Fibroblast of lung (primary cell): ENCODE results near the gene ZNF593. TPM values are rescaled to one million over a fixed set of nuclear protein-coding genes. Genes with fewer than 3 reads are reported as not detected.

Experiments
- DNase-seq, 2 donors: peaks; one replicate each; pipeline versions ENCODE4 v3.0.0 to v3.0.0-alpha.2; 2010; ENCODE audit warnings: low read depth in 2 of 2
- H2AFZ ChIP-seq: 2 replicates; pipeline ENCODE4 v1.5.1; 2012; ENCODE audit warnings: low read length, control low read depth, inconsistent platforms
- H3K27ac ChIP-seq: 2 replicates; pipeline ENCODE4 v1.5.1; 2011; ENCODE audit warnings: low read length, control low read depth; ENCODE audit not compliant: insufficient read depth
- H3K27me3 ChIP-seq: 2 replicates; pipeline ENCODE4 v1.5.1; 2011; ENCODE audit warnings: mild to moderate bottlenecking, low read length; ENCODE audit not compliant: control insufficient read depth, insufficient read depth
- H3K36me3 ChIP-seq: 2 replicates; pipeline ENCODE4 v1.5.1; 2011; ENCODE audit warnings: low read length; ENCODE audit not compliant: control insufficient read depth, insufficient read depth
- H3K4me1 ChIP-seq: 2 replicates; pipeline ENCODE4 v1.5.1; 2011; ENCODE audit warnings: low read length; ENCODE audit not compliant: control insufficient read depth, insufficient read depth; ENCODE audit errors: extremely low read depth
- H3K4me2 ChIP-seq: 2 replicates; pipeline ENCODE4 v1.5.1; 2011; ENCODE audit warnings: low read length, control low read depth; ENCODE audit not compliant: insufficient read depth; ENCODE audit errors: extremely low read depth
- H3K4me3 ChIP-seq, 4 experiments: fragments of 200-600 bp in 1 of 4; sonication (generic) in 1 of 4; replicated peaks in 1 of 4; 2 replicates each; pipeline ENCODE4 v1.5.1; 2011 to 2016; ENCODE audit warnings: low read length in 4 of 4, low read depth in 3 of 4, mild to moderate bottlenecking in 3 of 4, control low read depth in 2 of 4, inconsistent platforms in 1 of 4, mixed read lengths in 1 of 4; ENCODE audit not compliant: insufficient read depth in 1 of 4; ENCODE audit errors: control extremely low read depth in 1 of 4
- H3K79me2 ChIP-seq: 2 replicates; pipeline ENCODE4 v1.5.1; 2012; ENCODE audit warnings: mild to moderate bottlenecking, low read length, inconsistent platforms; ENCODE audit not compliant: control insufficient read depth, insufficient read depth
- H3K9ac ChIP-seq: 2 replicates; pipeline ENCODE4 v1.5.1; 2011; ENCODE audit warnings: mild to moderate bottlenecking, low read length, control low read depth; ENCODE audit not compliant: insufficient read depth
- H3K9me3 ChIP-seq: 2 replicates; pipeline ENCODE4 v1.5.1; 2012; ENCODE audit warnings: low read depth, low read length; ENCODE audit not compliant: control insufficient read depth, insufficient read depth
- H4K20me1 ChIP-seq: 2 replicates; pipeline ENCODE4 v1.5.1; 2011; ENCODE audit warnings: low read length; ENCODE audit not compliant: control insufficient read depth, insufficient read depth; ENCODE audit errors: extremely low read depth
- EZH2 ChIP-seq: IDR thresholded peaks from 2 replicates; pipeline ENCODE4 v1.5.1; 2012; ENCODE audit warnings: low read length, control low read depth, mild to moderate bottlenecking; ENCODE audit errors: missing control alignments
- polyA plus RNA-seq, 2 donors: library from polyadenylated mRNA; depleted of rRNA in 1 of 2; stranded (reverse) in 1 of 2; unstranded in 1 of 2; fragments of >200 nt; gene quantifications; 2 replicates each; pipeline ENCODE4 v1.2.1, GENCODE V29; 2011 to 2012; ENCODE audit warnings: missing spikeins in 1 of 2
- total RNA-seq: library from RNA; depleted of rRNA; stranded (reverse); fragments of >200 nt; gene quantifications from 2 replicates; pipeline ENCODE4 v1.2.1, GENCODE V29; 2014
- TF ChIP-seq, protein P1 (sequence below), 2 donors: IDR thresholded peaks in 1 of 2; conservative IDR thresholded peaks in 1 of 2; 1 replicate in 1 of 2; 2 replicates in 1 of 2; pipeline ENCODE4 v1.5.1; 2011 to 2012; ENCODE audit warnings: low read length in 2 of 2, control low read depth in 1 of 2, inconsistent platforms in 1 of 2, low read depth in 1 of 2, mild to moderate bottlenecking in 1 of 2

The ZNF593 gene
- total and polyA plus RNA-seq, 2 donors (not counting 1 experiment from before 2014, with no cell fraction given), result 17.6 to 30.7 TPM

DNA sequence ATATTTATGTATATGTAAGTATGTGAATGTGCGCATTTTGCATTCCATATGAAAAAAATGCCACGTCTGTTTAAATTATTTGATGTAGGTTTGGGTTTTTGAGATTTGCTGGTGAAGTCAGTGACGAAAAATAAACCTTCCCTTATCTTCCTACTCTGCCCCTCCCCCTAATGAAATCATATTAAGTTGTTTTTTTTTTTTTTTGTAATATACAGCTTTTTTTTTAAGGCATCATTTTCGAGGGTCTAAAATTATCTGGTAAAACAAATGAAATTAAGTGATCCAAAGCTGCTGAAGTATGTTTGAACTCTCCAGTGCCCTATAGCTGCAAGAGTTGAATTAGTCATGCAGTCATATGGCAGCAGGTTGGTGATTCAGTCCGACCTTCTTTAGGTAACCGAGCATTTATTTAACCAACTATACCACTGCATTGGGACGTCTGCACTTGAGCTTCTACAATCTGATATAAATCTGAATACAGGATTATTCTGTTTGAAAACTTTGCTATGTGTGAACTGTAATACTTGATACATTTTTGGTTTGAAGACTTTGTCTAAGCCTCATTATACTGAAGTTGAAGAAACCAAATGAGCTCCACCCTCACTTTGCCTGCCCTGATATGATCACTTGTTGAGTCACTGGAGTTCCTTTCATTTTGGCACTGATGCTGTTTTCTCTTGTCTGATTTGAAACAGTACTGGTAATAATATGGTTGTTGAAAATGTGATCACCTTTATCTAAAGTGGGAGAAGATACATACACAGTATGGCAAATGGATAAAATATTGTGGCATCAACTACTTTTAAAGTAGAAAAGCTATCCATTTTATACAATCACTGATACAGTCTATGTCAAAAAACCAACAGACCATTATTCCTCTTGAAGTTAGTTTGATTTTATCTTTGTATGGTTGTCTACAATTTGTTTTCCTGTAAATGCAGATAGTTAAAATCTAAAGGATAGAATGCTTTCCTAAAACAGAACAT, 46.4 kb upstream of the ZNF593 start:
- Histone ChIP-seq H3K79me2 (no peaks in the 10 kb centered on the region), H3K9me3 (no peaks in the 10 kb centered on the region), H3K27me3 (no peaks in the 10 kb centered on the region), H3K27ac (no peak overlapping the region), H3K9ac (no peak overlapping the region), H4K20me1 (no peaks in the 10 kb centered on the region), H3K36me3 (no peaks in the 10 kb centered on the region), H3K4me2 (no peak overlapping the region), H3K4me1 (peaks cover 3% of the 10 kb centered on the region), H3K4me3 (no peak overlapping the region), H2AFZ (no peak overlapping the region)
- DNase-seq, result peak in 1 of 2 donors; percentile 51
- TF ChIP-seq EZH2, result no peak
- TF ChIP-seq, protein P1, sequence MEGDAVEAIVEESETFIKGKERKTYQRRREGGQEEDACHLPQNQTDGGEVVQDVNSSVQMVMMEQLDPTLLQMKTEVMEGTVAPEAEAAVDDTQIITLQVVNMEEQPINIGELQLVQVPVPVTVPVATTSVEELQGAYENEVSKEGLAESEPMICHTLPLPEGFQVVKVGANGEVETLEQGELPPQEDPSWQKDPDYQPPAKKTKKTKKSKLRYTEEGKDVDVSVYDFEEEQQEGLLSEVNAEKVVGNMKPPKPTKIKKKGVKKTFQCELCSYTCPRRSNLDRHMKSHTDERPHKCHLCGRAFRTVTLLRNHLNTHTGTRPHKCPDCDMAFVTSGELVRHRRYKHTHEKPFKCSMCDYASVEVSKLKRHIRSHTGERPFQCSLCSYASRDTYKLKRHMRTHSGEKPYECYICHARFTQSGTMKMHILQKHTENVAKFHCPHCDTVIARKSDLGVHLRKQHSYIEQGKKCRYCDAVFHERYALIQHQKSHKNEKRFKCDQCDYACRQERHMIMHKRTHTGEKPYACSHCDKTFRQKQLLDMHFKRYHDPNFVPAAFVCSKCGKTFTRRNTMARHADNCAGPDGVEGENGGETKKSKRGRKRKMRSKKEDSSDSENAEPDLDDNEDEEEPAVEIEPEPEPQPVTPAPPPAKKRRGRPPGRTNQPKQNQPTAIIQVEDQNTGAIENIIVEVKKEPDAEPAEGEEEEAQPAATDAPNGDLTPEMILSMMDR (conservative IDR thresholded peaks at IDR 0.05 in 1 of 2, IDR thresholded peaks at IDR 0.05 in 1 of 2; ENCODE audit: low read depth in 1 of 2, low read length in 2 of 2), result no peak

DNA sequence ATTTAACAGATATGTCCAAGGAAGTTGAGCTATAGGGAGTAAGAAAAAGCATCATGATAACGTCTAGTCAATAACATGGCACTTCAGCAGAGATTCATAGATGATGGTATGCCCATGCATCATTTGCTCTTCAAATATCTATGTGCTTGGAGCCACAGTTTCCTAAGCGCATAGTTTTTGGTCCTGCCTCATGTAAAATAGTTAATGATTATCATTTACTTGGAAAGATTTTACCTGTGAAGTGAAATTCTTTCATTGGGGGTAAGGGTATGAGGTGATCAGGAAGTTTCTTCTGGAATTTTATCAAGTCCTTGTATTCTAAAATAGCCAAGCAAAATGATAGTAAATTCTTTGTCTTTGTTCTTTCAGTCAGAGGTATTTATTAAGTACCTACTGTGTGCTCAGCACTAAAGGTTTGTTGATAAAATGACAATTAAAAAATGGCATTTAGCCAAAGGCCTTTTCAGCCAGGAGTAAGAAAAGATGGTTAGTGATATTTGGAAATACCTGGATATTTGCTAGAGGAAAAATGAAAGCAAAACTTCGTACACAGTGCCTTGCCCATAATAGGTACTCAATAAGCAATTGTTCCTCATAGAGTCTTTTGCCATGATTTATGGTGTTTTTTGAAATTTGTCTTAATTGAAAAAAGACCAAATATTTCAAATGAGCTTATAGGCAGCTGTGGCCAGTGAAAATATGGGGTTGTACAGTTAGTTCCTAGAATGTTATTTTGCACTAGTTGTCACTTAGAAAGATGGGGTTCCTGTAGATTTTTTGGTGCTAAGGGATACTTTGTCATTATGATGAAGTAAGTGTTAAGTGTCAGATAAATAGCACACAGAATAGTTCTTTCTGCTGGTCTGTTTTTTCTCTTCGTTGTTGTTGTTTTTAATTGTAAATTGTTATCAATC, 45.0 kb upstream of the ZNF593 start:
- DNase-seq, result no peak
- H2AFZ ChIP-seq, result no peak overlapping the region
- no peak overlapping the region for H3K27ac ChIP-seq
- no peaks in the 10 kb centered on the region for H3K9me3 ChIP-seq
- no peak overlapping the region for H3K9ac ChIP-seq
- H3K27me3 ChIP-seq, result no peaks in the 10 kb centered on the region
- peaks cover 3% of the 10 kb centered on the region for H3K4me1 ChIP-seq
- no peak overlapping the region for H3K4me3 ChIP-seq
- no peaks in the 10 kb centered on the region for H3K36me3 ChIP-seq
- TF ChIP-seq, protein P1 (conservative IDR thresholded peaks at IDR 0.05 in 1 of 2, IDR thresholded peaks at IDR 0.05 in 1 of 2; ENCODE audit: low read depth in 1 of 2, low read length in 2 of 2), result no peak
- TF ChIP-seq EZH2, result no peak
- H3K4me2 ChIP-seq, result no peak overlapping the region
- H4K20me1 ChIP-seq, result no peaks in the 10 kb centered on the region
- no peaks in the 10 kb centered on the region for H3K79me2 ChIP-seq

DNA sequence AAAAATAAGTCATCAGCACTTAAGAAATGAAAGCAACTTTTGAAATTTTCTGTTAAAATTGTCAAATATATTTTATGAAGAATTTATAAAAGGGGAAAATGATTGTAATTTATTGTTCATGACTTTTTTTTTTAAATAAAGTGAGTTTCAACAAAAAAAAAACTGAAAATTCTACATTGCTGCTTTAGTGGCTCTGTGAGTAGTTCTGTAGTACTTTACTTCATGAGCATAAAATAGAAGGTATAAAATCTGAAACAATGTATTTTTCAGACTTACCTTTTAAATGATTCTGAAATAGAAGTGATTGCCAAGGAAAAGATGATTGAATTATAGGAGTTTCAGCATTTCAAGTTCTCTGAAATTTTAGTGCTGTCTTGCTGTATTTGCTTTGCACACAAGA, 44.3 kb upstream of the ZNF593 start:
- H3K4me3 ChIP-seq, result no peak overlapping the region
- DNase-seq, result no peak
- no peak overlapping the region for H3K9ac ChIP-seq
- H3K36me3 ChIP-seq, result no peaks in the 10 kb centered on the region
- no peak overlapping the region for H3K27ac ChIP-seq
- TF ChIP-seq, protein P1 (conservative IDR thresholded peaks at IDR 0.05 in 1 of 2, IDR thresholded peaks at IDR 0.05 in 1 of 2; ENCODE audit: low read depth in 1 of 2, low read length in 2 of 2), result no peak
- no peak for TF ChIP-seq EZH2
- no peaks in the 10 kb centered on the region for H4K20me1 ChIP-seq
- no peaks in the 10 kb centered on the region for H3K27me3 ChIP-seq
- H3K4me2 ChIP-seq, result no peak overlapping the region
- peaks cover 3% of the 10 kb centered on the region for H3K4me1 ChIP-seq
- no peaks in the 10 kb centered on the region for H3K79me2 ChIP-seq
- H3K9me3 ChIP-seq, result no peaks in the 10 kb centered on the region
- no peak overlapping the region for H2AFZ ChIP-seq
